ENCODE data around the gene PITPNC1.

PITPNC1 gene

DNA sequence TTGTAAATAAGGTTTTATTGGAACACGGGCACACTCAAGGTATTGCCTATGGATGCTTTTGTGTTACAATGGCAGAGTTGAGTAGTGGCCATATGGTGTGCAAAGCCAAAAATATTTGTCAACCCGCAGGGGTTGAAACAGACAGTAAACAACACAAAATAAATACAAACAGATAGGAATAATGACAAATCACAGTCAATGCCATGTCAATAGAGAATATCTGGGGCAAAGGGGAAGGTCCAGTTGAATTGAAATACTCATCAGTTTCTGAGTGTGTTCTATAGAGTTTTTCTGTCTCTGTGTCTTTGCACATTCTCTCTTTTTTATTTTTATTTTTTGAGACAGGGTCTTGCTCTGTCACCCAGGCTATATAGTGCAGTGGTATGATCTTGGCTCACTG, 37.5 kb downstream of the PITPNC1 start:
- no peak overlapping the region for H3K27ac ChIP-seq (ENCODE audit: low read depth, low read length, poor library complexity, severe bottlenecking)
- no peak overlapping the region for H3K9ac ChIP-seq (ENCODE audit: low read length)
- H3K27me3 ChIP-seq (ENCODE audit: insufficient read depth, low read length) = peaks cover 5% of the 10 kb centered on the region; the same call in 1 of the 2 replicates
- no peak overlapping the region for H3K4me2 ChIP-seq (ENCODE audit: low read length)
- H3K9me3 ChIP-seq (ENCODE audit: low read length) = 0 out of 2 replicates have a peak, but pooled peaks cover 5% of the 10 kb centered on the region
- H2AFZ ChIP-seq (ENCODE audit: low read length) = no peak overlapping the region
- no peak for TF ChIP-seq EZH2 (IDR thresholded peaks at IDR 0.05; ENCODE audit: borderline replicate concordance, low read length)
- H3F3A ChIP-seq (ENCODE audit: insufficient read depth, low read length) = no peaks in the 10 kb centered on the region
- no peaks in the 10 kb centered on the region for H3K79me2 ChIP-seq (ENCODE audit: insufficient read depth, low read length)
- H3K4me1 ChIP-seq (ENCODE audit: insufficient read depth, low read length, severe bottlenecking) = no peaks in the 10 kb centered on the region
- no peaks in the 10 kb centered on the region for H3K9me2 ChIP-seq (ENCODE audit: low read depth, low read length)
- no peaks in the 10 kb centered on the region for H3K36me3 ChIP-seq (ENCODE audit: insufficient read depth, low read length)
- H4K20me1 ChIP-seq (ENCODE audit: insufficient read depth, low read length) = no peaks in the 10 kb centered on the region
- no peak overlapping the region for H3K4me3 ChIP-seq (ENCODE audit: low read depth, low read length, poor library complexity, severe bottlenecking)

GRCh38 chr17:67415291-67415690, 38.2 kb downstream of the PITPNC1 start:
- H3K79me2 ChIP-seq (ENCODE audit: insufficient read depth, low read length) = no peaks in the 10 kb centered on the region
- no peak overlapping the region for H2AFZ ChIP-seq (ENCODE audit: low read length)
- H3K9me3 ChIP-seq (ENCODE audit: low read length) = 0 out of 2 replicates have a peak, but pooled peaks cover 5% of the 10 kb centered on the region
- H3K27me3 ChIP-seq (ENCODE audit: insufficient read depth, low read length) = peaks cover 5% of the 10 kb centered on the region; the same call in 1 of the 2 replicates
- no peak overlapping the region for H3K4me3 ChIP-seq (ENCODE audit: low read depth, low read length, poor library complexity, severe bottlenecking)
- TF ChIP-seq CTCF (IDR thresholded peaks at IDR 0.05; ENCODE audit: low read length) = no peak
- no peak for TF ChIP-seq EZH2 (IDR thresholded peaks at IDR 0.05; ENCODE audit: borderline replicate concordance, low read length)
- no peak overlapping the region for H3K27ac ChIP-seq (ENCODE audit: low read depth, low read length, poor library complexity, severe bottlenecking)
- no peaks in the 10 kb centered on the region for H3K9me2 ChIP-seq (ENCODE audit: low read depth, low read length)
- no peak overlapping the region for H3K9ac ChIP-seq (ENCODE audit: low read length)
- H3F3A ChIP-seq (ENCODE audit: insufficient read depth, low read length) = no peaks in the 10 kb centered on the region
- no peaks in the 10 kb centered on the region for H3K4me1 ChIP-seq (ENCODE audit: insufficient read depth, low read length, severe bottlenecking)
- no peaks in the 10 kb centered on the region for H3K36me3 ChIP-seq (ENCODE audit: insufficient read depth, low read length)
- no peaks in the 10 kb centered on the region for H4K20me1 ChIP-seq (ENCODE audit: insufficient read depth, low read length)
- H3K4me2 ChIP-seq (ENCODE audit: low read length) = no peak overlapping the region

GRCh38 chr17:67417507-67417906, 40.4 kb downstream of the PITPNC1 start:
- Histone ChIP-seq H3K9ac (ENCODE audit: low read length) (no peak overlapping the region), H3K9me2 (ENCODE audit: low read depth, low read length) (no peaks in the 10 kb centered on the region), H4K20me1 (ENCODE audit: insufficient read depth, low read length) (no peaks in the 10 kb centered on the region), H3K4me3 (ENCODE audit: low read depth, low read length, poor library complexity, severe bottlenecking) (no peak overlapping the region), H3K27ac (ENCODE audit: low read depth, low read length, poor library complexity, severe bottlenecking) (no peak overlapping the region), H3K27me3 (ENCODE audit: insufficient read depth, low read length) (peaks cover 4% of the 10 kb centered on the region; the same call in 1 of the 2 replicates), H3K4me1 (ENCODE audit: insufficient read depth, low read length, severe bottlenecking) (no peaks in the 10 kb centered on the region), H3K4me2 (ENCODE audit: low read length) (no peak overlapping the region), H2AFZ (ENCODE audit: low read length) (no peak overlapping the region), H3K36me3 (ENCODE audit: insufficient read depth, low read length) (no peaks in the 10 kb centered on the region), H3K79me2 (ENCODE audit: insufficient read depth, low read length) (no peaks in the 10 kb centered on the region), H3K9me3 (ENCODE audit: low read length) (0 out of 2 replicates have a peak, but pooled peaks cover 5% of the 10 kb centered on the region), H3F3A (ENCODE audit: insufficient read depth, low read length) (no peaks in the 10 kb centered on the region)
- TF ChIP-seq CTCF (IDR thresholded peaks at IDR 0.05; ENCODE audit: low read length) = no peak
- TF ChIP-seq EZH2 (IDR thresholded peaks at IDR 0.05; ENCODE audit: borderline replicate concordance, low read length) = no peak

GRCh38 chr17:67420994-67421393, 43.9 kb downstream of the PITPNC1 start:
- no peaks in the 10 kb centered on the region for H3K79me2 ChIP-seq (ENCODE audit: insufficient read depth, low read length)
- H3F3A ChIP-seq (ENCODE audit: insufficient read depth, low read length) = no peaks in the 10 kb centered on the region
- no peaks in the 10 kb centered on the region for H3K36me3 ChIP-seq (ENCODE audit: insufficient read depth, low read length)
- H3K9me2 ChIP-seq (ENCODE audit: low read depth, low read length) = no peaks in the 10 kb centered on the region
- no peak overlapping the region for H2AFZ ChIP-seq (ENCODE audit: low read length)
- TF ChIP-seq EZH2 (IDR thresholded peaks at IDR 0.05; ENCODE audit: borderline replicate concordance, low read length) (no peak), CTCF (IDR thresholded peaks at IDR 0.05; ENCODE audit: low read length) (no peak)
- H3K4me2 ChIP-seq (ENCODE audit: low read length) = no peak overlapping the region
- no peak overlapping the region for H3K4me3 ChIP-seq (ENCODE audit: low read depth, low read length, poor library complexity, severe bottlenecking)
- no peak overlapping the region for H3K9ac ChIP-seq (ENCODE audit: low read length)
- H3K27ac ChIP-seq (ENCODE audit: low read depth, low read length, poor library complexity, severe bottlenecking) = no peak overlapping the region
- H4K20me1 ChIP-seq (ENCODE audit: insufficient read depth, low read length) = no peaks in the 10 kb centered on the region
- no peaks in the 10 kb centered on the region for H3K4me1 ChIP-seq (ENCODE audit: insufficient read depth, low read length, severe bottlenecking)
- H3K9me3 ChIP-seq (ENCODE audit: low read length) = no peaks in the 10 kb centered on the region
- 0 out of 2 replicates have a peak, but pooled peaks cover 4% of the 10 kb centered on the region for H3K27me3 ChIP-seq (ENCODE audit: insufficient read depth, low read length)

Data from OCI-LY1 (cell line).